Activated naive CD8-positive, alpha-beta T cell treated with anti-CD3 and anti-CD28 coated beads for 36 hours (primary cell): ENCODE data around the gene KIF3A. TPM values are rescaled to one million over a fixed set of nuclear protein-coding genes. Genes with fewer than 3 reads are reported as not detected.

Source experiments
- DNase-seq: peaks from one replicate; pipeline ENCODE4 v3.0.0; 2021
- H3K27ac Mint-ChIP-seq: one replicate; pipeline ENCODE4 v1.8.0; 2022; ENCODE audit warnings: mild to moderate bottlenecking, moderate library complexity, mixed read lengths
- H3K27me3 Mint-ChIP-seq: one replicate; pipeline ENCODE4 v1.8.0; 2022; ENCODE audit warnings: mild to moderate bottlenecking, mixed read lengths
- H3K36me3 Mint-ChIP-seq: one replicate; pipeline ENCODE4 v1.8.0; 2021; ENCODE audit warnings: mild to moderate bottlenecking, mixed read lengths
- H3K4me1 Mint-ChIP-seq: one replicate; pipeline ENCODE4 v1.8.0; 2021; ENCODE audit warnings: mixed read lengths
- H3K4me3 Mint-ChIP-seq: one replicate; pipeline ENCODE4 v1.8.0; 2022; ENCODE audit warnings: mild to moderate bottlenecking, moderate library complexity, mixed read lengths
- H3K9me3 Mint-ChIP-seq: one replicate; pipeline ENCODE4 v1.8.0; 2022; ENCODE audit warnings: mixed read lengths
- total RNA-seq, 2 experiments: library from RNA; stranded (reverse); gene quantifications; one replicate each; pipeline ENCODE4 v1.2.3, GENCODE V29; 2021

The KIF3A gene
- total RNA-seq, 2 experiments from 2014 or later: 10.7 to 11.1 TPM

DNA sequence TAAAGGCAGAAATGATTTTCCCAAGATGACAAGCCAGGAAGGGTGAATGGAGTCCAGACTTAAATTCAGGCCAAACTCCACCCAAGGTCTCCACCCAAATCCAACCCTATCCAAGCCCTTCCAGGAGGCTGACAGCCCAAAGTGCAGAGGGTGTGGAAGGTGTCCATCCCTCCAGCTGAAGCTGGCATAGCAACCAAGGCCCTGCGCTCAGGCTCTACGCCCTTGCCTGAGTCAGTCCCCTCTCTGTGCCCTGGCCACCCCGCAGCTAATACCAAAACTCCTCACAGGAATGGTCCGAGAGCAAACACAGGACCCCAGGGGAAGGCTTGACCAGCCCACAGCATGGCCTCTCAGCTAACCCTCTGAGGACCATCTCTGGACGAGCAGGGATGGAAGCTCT is 37.5 kb upstream of the KIF3A start:
- peaks cover 22% of the 10 kb centered on the region for H3K27me3 Mint-ChIP-seq
- H3K36me3 Mint-ChIP-seq: no peaks in the 10 kb centered on the region
- H3K27ac Mint-ChIP-seq: no peak overlapping the region
- H3K4me1 Mint-ChIP-seq: peaks cover 6% of the 10 kb centered on the region
- no peaks in the 10 kb centered on the region for H3K9me3 Mint-ChIP-seq
- H3K4me3 Mint-ChIP-seq: no peak overlapping the region
- DNase-seq: no peak

DNA sequence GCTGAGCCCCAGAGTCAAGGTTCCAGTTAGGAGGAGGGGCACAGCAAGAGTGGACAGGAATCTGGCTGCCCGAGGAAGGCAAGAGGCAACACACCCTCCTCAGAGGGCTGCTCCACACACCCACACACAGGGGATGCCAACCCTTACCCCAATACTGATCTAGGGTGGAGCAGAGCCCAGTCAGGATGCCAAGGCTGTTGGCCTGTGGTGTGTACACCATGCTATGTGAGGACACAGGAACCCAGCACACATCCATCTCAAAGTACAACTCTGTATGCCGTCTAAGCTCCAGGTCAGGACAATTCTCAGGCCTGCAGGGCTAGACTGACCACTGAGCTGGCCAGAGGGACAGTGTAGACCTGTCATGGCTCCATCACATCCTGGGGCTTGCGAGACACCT is 37.1 kb upstream of the KIF3A start:
- peaks cover 5% of the 10 kb centered on the region for H3K4me1 Mint-ChIP-seq
- no peak overlapping the region for H3K27ac Mint-ChIP-seq
- H3K36me3 Mint-ChIP-seq: no peaks in the 10 kb centered on the region
- H3K4me3 Mint-ChIP-seq: no peak overlapping the region
- DNase-seq: no peak
- no peaks in the 10 kb centered on the region for H3K9me3 Mint-ChIP-seq
- H3K27me3 Mint-ChIP-seq: peaks cover 18% of the 10 kb centered on the region

DNA sequence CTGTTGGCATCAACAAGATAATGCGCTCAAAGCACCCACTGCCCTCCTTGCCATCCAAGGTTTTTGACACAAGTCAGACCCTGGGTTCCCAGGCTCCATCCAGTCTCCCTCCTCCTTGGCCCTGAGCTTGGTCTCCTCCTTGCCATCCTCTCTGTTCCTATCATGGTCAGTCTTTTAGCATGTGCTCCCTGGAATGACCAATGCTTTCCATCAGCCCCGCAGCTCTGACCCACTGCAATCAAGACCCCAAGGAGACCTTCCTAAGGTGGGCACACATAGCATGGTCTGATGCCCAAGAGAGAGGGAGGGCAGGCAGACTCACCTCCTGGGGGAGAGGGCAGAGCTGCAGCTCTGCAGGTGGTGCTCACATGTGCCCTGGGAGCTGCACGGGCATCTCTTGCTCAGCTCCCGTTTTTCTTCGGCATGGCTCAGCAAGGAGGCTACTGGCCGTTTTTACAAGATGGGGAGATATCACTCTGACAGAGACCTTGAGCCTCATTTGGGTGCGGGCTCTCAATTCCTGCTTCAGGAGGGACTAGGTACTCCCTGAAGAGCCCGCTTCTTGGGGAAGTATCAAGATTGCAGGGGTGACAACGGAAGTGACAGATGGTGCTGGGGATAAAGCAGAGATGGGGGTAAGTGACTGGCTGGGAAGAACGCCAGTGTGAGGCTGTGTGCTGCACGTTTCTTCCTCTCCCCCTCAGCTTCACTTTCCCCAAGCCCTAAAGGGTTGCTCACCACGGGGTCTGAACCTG is 36.4 kb upstream of the KIF3A start:
- Mint-ChIP-seq H3K36me3 (no peaks in the 10 kb centered on the region), H3K27ac (no peak overlapping the region), H3K9me3 (no peaks in the 10 kb centered on the region), H3K4me1 (peaks cover 5% of the 10 kb centered on the region), H3K27me3 (peaks cover 11% of the 10 kb centered on the region), H3K4me3 (no peak overlapping the region)
- DNase-seq: no peak

DNA sequence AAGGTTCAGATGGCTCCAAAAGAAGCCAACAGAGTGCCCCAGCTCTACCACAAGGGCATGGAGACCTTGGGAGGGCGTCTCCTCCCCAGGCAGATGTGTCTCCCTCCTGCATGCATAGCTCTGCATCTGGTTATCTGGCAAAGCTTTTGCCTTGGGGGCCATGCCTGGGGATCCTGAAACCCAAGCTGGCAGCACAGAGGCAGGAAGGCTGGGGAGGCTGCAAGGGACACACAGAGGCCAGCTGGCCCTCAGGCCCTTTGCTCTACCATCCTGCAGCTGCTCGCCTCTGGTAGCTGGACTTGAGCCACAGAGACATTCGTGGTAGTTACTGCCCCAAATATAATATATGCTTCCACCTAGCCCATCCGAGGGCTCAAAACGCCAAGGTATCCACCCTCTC is 35.8 kb upstream of the KIF3A start:
- H3K4me3 Mint-ChIP-seq: no peak overlapping the region
- DNase-seq: no peak
- H3K36me3 Mint-ChIP-seq: no peaks in the 10 kb centered on the region
- no peaks in the 10 kb centered on the region for H3K9me3 Mint-ChIP-seq
- H3K4me1 Mint-ChIP-seq: peaks cover 3% of the 10 kb centered on the region
- H3K27ac Mint-ChIP-seq: no peak overlapping the region
- peaks cover 5% of the 10 kb centered on the region for H3K27me3 Mint-ChIP-seq

DNA sequence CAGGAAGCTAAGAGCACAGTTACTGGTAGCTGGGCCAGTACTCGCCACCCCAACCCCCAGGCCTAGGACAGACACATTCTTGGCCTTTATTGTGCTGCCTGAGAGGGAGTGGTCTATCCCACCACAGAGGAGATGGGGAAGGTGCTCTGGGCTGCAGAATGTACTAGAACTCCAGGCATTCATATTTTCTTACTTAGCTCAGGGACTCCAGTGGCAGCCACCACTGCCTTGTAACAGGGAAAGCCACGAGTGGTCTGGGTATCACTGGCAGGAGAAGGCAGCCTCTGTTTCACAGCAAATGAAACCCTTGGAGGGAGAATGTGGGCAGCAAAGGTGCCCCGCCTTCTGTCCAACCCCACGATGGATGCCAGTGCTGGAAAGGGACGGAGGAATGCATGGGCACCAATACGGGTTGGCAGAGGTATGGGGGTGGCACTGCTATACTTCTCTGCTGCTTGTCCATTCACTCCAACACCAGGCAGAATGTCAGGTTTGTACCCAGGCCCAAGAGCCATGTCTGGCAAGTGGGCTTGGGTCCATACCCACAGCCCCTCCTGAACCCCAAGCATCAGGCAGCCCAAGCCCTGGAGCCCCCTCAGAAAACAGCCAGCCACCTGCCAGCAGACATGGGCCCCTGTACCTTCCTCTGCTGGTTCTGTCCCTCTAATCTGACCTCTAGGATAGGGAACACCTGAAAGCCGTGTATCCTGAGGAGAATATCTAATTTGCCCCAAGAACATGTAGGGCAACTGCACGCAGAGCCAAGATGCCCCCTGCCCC is 35.1 kb upstream of the KIF3A start:
- DNase-seq: no peak
- Mint-ChIP-seq H3K27me3 (no peaks in the 10 kb centered on the region), H3K4me1 (peaks cover 3% of the 10 kb centered on the region), H3K27ac (no peak overlapping the region), H3K9me3 (no peaks in the 10 kb centered on the region), H3K4me3 (no peak overlapping the region), H3K36me3 (no peaks in the 10 kb centered on the region)

DNA sequence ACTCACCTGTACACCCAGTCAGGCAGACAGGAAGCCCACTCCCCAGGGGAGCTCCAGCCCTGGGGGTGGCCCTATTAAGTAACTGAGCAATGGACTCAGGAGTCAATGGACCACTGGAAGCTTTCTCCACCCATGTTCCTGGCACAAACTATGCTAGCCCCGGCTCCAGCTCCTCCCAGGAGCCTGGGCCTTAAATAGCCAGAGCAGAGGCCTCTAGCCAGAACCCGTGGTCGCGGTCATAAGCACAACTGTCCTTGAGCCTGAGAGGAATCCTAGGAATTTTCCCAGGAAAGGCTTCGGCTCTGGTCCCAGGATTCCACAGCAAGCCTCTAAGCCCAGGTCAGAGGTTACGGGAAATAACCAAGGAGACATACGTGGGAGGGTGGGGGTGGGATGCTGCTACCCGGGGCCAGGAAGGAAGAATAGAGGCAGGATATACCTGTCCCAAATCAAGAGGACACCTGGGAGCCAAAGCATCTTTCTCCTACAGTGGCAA is 34.2 kb upstream of the KIF3A start:
- H3K4me3 Mint-ChIP-seq: no peak overlapping the region
- peaks cover 3% of the 10 kb centered on the region for H3K4me1 Mint-ChIP-seq
- no peak for DNase-seq

DNA sequence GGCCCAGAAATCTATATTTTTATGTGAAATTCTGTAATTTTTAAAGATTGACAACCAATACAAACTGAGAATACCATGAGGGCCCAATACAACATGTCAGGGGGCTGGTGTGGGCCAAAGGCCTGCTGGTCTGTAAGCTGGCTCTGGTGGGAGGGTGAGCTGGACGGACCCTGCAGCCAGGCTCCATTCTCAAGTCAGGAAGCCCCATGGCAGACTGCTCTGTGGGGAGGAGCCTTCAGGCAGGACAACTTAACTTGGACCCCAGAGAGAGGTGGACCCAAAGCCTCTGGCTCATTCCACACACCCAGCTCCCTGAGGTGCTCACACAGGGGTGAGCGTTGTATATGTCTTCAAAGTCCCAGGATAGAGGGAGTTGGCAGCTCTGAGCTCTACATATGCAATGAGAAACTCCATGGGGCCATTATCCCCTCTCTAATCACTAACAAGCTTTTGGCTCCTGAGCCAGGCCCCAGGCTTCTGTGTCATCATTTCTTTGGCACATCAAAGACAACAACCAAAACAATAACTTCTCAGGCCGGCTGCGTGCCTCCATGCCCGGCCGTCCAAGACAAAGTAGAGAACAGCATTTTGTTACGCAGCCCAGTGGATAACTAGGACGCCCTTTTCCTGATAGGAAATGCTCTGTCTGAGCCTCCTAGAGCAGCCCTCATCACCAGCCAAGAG is 33.3 kb upstream of the KIF3A start:
- DNase-seq: no peak
- Mint-ChIP-seq H3K36me3 (no peaks in the 10 kb centered on the region), H3K4me3 (no peak overlapping the region), H3K27ac (no peak overlapping the region), H3K9me3 (no peaks in the 10 kb centered on the region), H3K4me1 (no peaks in the 10 kb centered on the region), H3K27me3 (no peaks in the 10 kb centered on the region)

More for the DNA sequence above, 34.2 kb upstream of the KIF3A start:
- H3K36me3 Mint-ChIP-seq: no peaks in the 10 kb centered on the region
- H3K9me3 Mint-ChIP-seq: no peaks in the 10 kb centered on the region
- no peak overlapping the region for H3K27ac Mint-ChIP-seq
- no peaks in the 10 kb centered on the region for H3K27me3 Mint-ChIP-seq

DNA sequence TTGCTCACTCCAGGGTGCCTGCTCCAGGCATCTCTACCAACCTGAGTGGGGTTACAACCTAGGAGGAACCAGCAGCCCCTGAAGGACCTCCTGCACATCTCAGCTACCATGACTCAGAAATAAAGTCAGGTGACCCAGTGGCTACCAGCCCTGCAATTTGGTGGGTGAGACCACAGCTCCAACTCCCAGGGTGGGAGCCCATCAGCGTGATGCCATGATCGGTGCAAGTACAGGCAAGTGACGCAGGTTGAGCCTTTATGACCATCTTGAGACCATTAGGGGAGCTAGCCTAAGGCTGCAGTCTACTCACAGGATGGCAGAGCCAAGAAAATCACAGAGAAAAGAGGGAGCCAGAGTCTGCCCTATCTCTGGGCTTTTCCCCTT is 31.1 kb upstream of the KIF3A start:
- no peaks in the 10 kb centered on the region for H3K4me1 Mint-ChIP-seq
- H3K27ac Mint-ChIP-seq: no peak overlapping the region
- DNase-seq: no peak
- H3K9me3 Mint-ChIP-seq: no peaks in the 10 kb centered on the region
- no peaks in the 10 kb centered on the region for H3K36me3 Mint-ChIP-seq
- no peak overlapping the region for H3K4me3 Mint-ChIP-seq
- H3K27me3 Mint-ChIP-seq: no peaks in the 10 kb centered on the region

DNA sequence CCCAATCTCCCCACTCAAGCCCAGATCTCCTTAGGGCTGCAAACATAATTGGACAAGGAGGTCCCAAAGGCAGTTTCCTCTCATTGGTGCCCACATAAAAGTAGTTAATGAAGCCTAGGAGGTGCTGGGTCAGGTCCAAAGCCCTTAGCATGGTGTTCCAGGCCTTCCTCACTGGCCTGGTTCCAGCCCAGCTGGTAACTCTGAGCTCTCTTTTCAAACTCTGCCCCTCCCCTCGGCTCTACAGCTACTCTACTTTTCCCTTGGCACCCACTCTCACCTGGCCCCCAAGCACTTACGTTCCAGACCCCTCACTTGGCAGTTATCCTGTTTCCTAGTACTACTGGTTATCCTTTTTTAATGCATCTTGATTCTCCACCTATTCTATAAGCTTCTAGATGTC is 29.8 kb upstream of the KIF3A start:
- no peak overlapping the region for H3K27ac Mint-ChIP-seq
- no peak overlapping the region for H3K4me3 Mint-ChIP-seq
- no peaks in the 10 kb centered on the region for H3K27me3 Mint-ChIP-seq
- H3K9me3 Mint-ChIP-seq: no peaks in the 10 kb centered on the region
- H3K4me1 Mint-ChIP-seq: no peaks in the 10 kb centered on the region
- DNase-seq: no peak
- H3K36me3 Mint-ChIP-seq: no peaks in the 10 kb centered on the region

DNA sequence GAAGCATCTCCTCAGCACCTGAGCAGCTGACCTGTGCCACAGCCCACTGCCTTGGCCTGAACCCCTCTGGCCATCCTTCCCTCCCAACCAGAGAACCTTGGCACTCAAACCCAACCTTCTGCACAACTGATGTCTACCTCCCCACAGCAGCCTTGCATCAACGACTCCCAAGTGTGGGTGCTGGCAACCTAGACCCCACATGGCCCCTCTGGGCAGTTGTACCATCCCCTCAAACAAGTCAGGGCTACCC is 29.4 kb upstream of the KIF3A start:
- Mint-ChIP-seq H3K36me3 (no peaks in the 10 kb centered on the region), H3K4me1 (no peaks in the 10 kb centered on the region), H3K9me3 (no peaks in the 10 kb centered on the region), H3K4me3 (no peak overlapping the region), H3K27ac (no peak overlapping the region), H3K27me3 (no peaks in the 10 kb centered on the region)
- no peak for DNase-seq

DNA sequence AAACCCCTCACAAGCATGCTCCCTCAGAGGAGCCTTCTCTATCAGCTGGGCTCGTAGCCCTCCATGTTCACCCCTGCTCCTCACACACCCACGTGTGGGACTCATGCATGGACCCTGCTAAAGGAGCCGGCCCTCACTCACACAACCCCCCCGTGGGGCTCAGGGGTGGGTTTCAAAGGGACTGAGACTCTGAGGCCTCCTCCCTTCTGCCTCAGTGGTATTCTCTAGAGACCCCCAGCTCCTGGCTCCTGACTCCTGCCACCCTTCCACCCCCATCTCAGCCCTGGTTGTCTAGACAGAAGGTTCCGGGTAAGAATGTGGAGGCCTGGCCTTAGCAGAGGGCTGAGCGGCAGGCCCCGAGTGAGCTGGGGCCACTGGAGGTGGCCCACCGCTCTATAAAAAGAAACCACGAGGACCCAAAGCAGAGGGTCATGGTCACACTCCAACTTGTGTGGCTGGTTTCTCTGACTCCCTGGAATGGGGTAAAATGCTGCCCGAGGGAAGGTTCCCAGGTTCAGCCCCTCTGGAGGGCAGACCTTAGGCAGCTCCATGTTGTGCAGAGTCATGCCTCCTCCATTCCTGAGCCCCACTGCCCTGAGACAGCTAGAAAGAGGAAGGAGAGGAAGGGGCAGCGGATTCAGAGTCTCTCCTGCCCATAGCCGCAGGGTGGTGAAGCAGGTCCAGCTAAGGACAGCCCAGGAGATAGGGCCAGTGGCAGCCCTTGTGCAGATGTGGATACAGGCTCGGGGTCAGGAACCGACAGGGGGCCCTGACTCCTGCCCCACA is 28.9 kb upstream of the KIF3A start:
- no peaks in the 10 kb centered on the region for H3K27me3 Mint-ChIP-seq
- DNase-seq: no peak
- H3K4me3 Mint-ChIP-seq: no peak overlapping the region
- H3K27ac Mint-ChIP-seq: no peak overlapping the region
- H3K4me1 Mint-ChIP-seq: no peaks in the 10 kb centered on the region
- no peaks in the 10 kb centered on the region for H3K9me3 Mint-ChIP-seq
- no peaks in the 10 kb centered on the region for H3K36me3 Mint-ChIP-seq

DNA sequence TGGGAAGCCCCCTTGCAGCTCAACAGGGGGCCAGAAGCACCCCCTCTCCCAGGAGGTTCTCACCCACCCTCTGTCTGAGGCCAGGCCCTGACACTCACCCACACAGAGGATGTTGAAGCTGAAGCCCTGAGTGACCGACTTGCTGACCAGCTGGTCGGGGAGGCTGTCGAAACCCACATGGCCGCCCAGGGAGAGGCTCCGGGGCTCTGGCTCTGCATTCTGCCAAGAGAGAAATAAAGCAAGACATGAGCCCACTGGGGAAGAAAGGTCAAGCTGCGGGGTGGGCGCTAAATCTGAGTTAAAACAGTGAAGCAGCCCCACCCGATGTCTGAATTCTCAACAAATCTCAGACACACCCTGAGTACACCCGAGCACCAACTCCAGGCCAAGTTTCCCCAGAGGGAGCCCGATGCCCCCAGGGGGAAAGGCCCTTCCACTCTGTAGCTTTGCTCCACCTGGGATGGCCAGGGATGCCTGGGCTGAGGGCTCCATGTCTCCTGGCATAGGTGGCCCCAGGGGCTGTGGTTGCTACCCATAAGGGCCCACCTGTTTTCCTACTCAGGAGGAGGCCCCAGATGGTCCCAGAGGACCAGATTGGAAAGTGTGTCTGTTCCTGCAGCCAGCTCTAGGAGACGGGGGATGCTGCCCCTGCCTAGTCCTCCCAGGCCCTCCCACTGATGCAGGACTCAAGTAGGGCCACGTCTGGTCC is 28.1 kb upstream of the KIF3A start:
- no peaks in the 10 kb centered on the region for H3K4me1 Mint-ChIP-seq
- no peaks in the 10 kb centered on the region for H3K36me3 Mint-ChIP-seq
- no peak overlapping the region for H3K4me3 Mint-ChIP-seq
- no peak for DNase-seq
- no peaks in the 10 kb centered on the region for H3K27me3 Mint-ChIP-seq
- no peaks in the 10 kb centered on the region for H3K9me3 Mint-ChIP-seq
- H3K27ac Mint-ChIP-seq: no peak overlapping the region

DNA sequence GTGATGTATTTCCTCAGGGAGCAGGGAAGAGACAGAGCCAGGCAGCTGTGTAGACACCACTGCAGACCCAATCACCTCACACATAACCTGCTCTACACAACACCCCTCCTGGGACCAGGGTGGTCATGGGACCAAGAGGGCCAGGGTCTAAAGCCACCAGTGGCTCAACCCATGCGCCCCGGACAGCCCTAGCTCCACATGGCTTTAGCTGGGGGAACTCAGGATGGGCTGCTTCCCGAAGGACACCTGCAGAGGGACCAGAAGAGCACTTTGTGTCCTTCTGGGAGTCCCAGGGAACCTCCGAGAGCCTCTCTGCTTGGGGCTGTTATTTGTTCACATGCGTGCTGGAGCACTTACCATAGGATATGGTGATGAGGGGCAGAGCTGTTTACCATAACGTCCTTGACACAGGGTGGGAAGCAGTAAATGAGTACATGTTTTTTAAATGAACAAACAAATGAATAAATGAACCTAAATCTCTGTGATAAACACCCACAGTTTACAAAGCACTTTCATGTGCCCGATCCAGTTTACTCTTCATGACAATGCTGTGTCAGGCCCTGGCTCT is 27.4 kb upstream of the KIF3A start:
- no peak overlapping the region for H3K4me3 Mint-ChIP-seq
- H3K4me1 Mint-ChIP-seq: no peaks in the 10 kb centered on the region
- DNase-seq: no peak
- no peaks in the 10 kb centered on the region for H3K27me3 Mint-ChIP-seq
- no peaks in the 10 kb centered on the region for H3K36me3 Mint-ChIP-seq
- no peaks in the 10 kb centered on the region for H3K9me3 Mint-ChIP-seq
- H3K27ac Mint-ChIP-seq: no peak overlapping the region

DNA sequence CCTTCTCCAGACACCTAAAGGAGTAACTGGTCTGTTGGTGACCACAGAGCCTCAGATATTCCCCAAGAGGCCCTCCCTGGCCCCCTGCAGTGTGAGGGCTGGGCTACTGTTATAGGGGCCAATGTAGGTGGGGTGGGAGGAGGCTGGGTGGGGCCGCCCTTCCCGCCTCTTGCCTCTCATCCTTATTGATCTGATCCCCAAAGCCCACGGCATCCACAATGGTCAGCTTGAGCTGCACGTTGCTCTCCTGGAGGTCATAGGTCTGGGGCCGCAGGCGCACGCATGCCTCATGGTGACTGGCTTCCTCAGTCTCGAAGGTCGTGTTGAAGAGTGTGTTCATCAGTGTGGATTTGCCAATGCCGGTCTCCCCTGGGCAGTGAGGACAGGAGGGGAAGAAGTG is 26.7 kb upstream of the KIF3A start:
- Mint-ChIP-seq H3K4me1 (no peaks in the 10 kb centered on the region), H3K36me3 (no peaks in the 10 kb centered on the region), H3K4me3 (no peak overlapping the region), H3K9me3 (no peaks in the 10 kb centered on the region), H3K27me3 (no peaks in the 10 kb centered on the region), H3K27ac (no peak overlapping the region)
- DNase-seq: no peak
